ENCODE data around the gene DBI. TPM values are rescaled to one million over a fixed set of nuclear protein-coding genes. Genes with fewer than 3 reads are reported as not detected.

DBI gene
- total and polyA plus RNA-seq, 2 of the 13 experiments (the other 11 are each of a cell fraction or from before 2014, with no cell fraction given), result 330 to 659 TPM

- TF ChIP-seq, protein P1, sequence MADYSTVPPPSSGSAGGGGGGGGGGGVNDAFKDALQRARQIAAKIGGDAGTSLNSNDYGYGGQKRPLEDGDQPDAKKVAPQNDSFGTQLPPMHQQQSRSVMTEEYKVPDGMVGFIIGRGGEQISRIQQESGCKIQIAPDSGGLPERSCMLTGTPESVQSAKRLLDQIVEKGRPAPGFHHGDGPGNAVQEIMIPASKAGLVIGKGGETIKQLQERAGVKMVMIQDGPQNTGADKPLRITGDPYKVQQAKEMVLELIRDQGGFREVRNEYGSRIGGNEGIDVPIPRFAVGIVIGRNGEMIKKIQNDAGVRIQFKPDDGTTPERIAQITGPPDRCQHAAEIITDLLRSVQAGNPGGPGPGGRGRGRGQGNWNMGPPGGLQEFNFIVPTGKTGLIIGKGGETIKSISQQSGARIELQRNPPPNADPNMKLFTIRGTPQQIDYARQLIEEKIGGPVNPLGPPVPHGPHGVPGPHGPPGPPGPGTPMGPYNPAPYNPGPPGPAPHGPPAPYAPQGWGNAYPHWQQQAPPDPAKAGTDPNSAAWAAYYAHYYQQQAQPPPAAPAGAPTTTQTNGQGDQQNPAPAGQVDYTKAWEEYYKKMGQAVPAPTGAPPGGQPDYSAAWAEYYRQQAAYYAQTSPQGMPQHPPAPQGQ (CRISPR knock-in tag; IDR thresholded peaks at IDR 0.05; ENCODE audit: borderline replicate concordance), result no peak; the same call in 1 of the 2 replicates
- TF ChIP-seq SIX1 (CRISPR knock-in tag; IDR thresholded peaks at IDR 0.05; ENCODE audit: borderline replicate concordance), result peak; percentile 48; the same call in 1 of the 2 replicates
- no peak for TF ChIP-seq PRDM15 (CRISPR knock-in tag; IDR thresholded peaks at IDR 0.05)
- no peak for TF ChIP-seq ZNF232 (CRISPR knock-in tag; IDR thresholded peaks at IDR 0.05; ENCODE audit: borderline replicate concordance)
- TF ChIP-seq AHR (CRISPR knock-in tag; IDR thresholded peaks at IDR 0.05), result peak; percentile 95; the same call in 1 of the 2 replicates
- no peak for TF ChIP-seq ZC3H4 (CRISPR knock-in tag; IDR thresholded peaks at IDR 0.05; ENCODE audit: borderline replicate concordance)
- TF ChIP-seq, protein P2, sequence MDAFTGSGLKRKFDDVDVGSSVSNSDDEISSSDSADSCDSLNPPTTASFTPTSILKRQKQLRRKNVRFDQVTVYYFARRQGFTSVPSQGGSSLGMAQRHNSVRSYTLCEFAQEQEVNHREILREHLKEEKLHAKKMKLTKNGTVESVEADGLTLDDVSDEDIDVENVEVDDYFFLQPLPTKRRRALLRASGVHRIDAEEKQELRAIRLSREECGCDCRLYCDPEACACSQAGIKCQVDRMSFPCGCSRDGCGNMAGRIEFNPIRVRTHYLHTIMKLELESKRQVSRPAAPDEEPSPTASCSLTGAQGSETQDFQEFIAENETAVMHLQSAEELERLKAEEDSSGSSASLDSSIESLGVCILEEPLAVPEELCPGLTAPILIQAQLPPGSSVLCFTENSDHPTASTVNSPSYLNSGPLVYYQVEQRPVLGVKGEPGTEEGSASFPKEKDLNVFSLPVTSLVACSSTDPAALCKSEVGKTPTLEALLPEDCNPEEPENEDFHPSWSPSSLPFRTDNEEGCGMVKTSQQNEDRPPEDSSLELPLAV (CRISPR knock-in tag; conservative IDR thresholded peaks at IDR 0.05; ENCODE audit: low read depth), result peak; percentile 79; the same call in 1 of the 2 replicates
- TF ChIP-seq, protein P3, sequence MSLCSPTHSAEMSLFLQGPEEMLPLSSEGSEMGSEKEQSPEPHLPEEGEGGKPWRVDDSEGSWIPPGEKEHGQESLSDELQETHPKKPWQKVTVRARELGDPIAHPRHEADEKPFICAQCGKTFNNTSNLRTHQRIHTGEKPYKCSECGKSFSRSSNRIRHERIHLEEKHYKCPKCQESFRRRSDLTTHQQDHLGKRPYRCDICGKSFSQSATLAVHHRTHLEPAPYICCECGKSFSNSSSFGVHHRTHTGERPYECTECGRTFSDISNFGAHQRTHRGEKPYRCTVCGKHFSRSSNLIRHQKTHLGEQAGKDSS (CRISPR knock-in tag; IDR thresholded peaks at IDR 0.05; ENCODE audit: borderline replicate concordance, low read depth), result peak; percentile 9; the same call in 1 of the 2 replicates
- TF ChIP-seq PAWR (CRISPR knock-in tag; IDR thresholded peaks at IDR 0.05; ENCODE audit: borderline replicate concordance), result no peak
- TF ChIP-seq ZNF260 (CRISPR knock-in tag; IDR thresholded peaks at IDR 0.05; ENCODE audit: borderline replicate concordance, low read depth), result no peak
- peak; percentile 74 for TF ChIP-seq CREB1 (IDR thresholded peaks at IDR 0.05)
- TF ChIP-seq CREB1 (CRISPR knock-in tag; IDR thresholded peaks at IDR 0.05), result peak; percentile 89
- peak; percentile 34 for TF ChIP-seq TBL1XR1 (IDR thresholded peaks at IDR 0.05; ENCODE audit: borderline replicate concordance, low read length, partially characterized antibody)
- no peak for TF ChIP-seq NONO (IDR thresholded peaks at IDR 0.05)
- TF ChIP-seq NONO (CRISPR knock-in tag; conservative IDR thresholded peaks at IDR 0.05), result peak; percentile 92
- peak; percentile 60; the same call in 1 of the 2 replicates for TF ChIP-seq MZF1 (CRISPR knock-in tag; IDR thresholded peaks at IDR 0.05; ENCODE audit: borderline replicate concordance)
- TF ChIP-seq MXD4 (CRISPR knock-in tag; IDR thresholded peaks at IDR 0.05), result peak; percentile 90; the same call in 1 of the 2 replicates
- TF ChIP-seq TIGD3 (CRISPR knock-in tag; IDR thresholded peaks at IDR 0.05; ENCODE audit: borderline replicate concordance), result peak; percentile 89; the same call in 1 of the 2 replicates
- peak; percentile 89 for TF ChIP-seq MED1 (CRISPR knock-in tag; IDR thresholded peaks at IDR 0.05)
These were observed at the start of gene DBI, which contains the start of gene C2orf76 (continued) for GRCh38 chr2:119366649-119367471.

Data from HepG2 (cell line).